Stomach (tissue), 8 donors: Measurements from ENCODE around the gene KRABD2.

Source experiments
- DNase-seq, 2 donors: peaks; one replicate each; pipeline versions ENCODE4 v3.0.0 to v3.0.0-alpha.2; 2013 to 2019
- H3K27ac ChIP-seq, 5 donors: fragments of 200-600 bp in 4 of 5; sonication (generic) in 4 of 5; one replicate each; pipeline ENCODE4 v1.5.1; 2013 to 2019; ENCODE audit warnings: mild to moderate bottlenecking in 1 of 5, moderate library complexity in 1 of 5
- H3K27me3 ChIP-seq, 3 donors: fragments of 200-600 bp; sonication (generic); one replicate each; pipeline ENCODE4 v1.5.1; 2017 to 2019; ENCODE audit warnings: mixed run types in 1 of 3
- H3K36me3 ChIP-seq, 4 donors: fragments of 200-600 bp; sonication (generic); 1 replicate in 3 of 4; 2 replicates in 1 of 4; pipeline ENCODE4 v1.5.1; 2016 to 2019
- H3K4me1 ChIP-seq, 4 donors: fragments of 200-600 bp; sonication (generic); one replicate each; pipeline ENCODE4 v1.5.1; 2016 to 2019
- H3K4me3 ChIP-seq, 4 donors: fragments of 200-600 bp; sonication (generic) in 3 of 4; one replicate each; pipeline ENCODE4 v1.5.1; 2016 to 2019; ENCODE audit warnings: mild to moderate bottlenecking in 1 of 4
- H3K9me3 ChIP-seq, 4 donors: fragments of 200-600 bp; sonication (generic); one replicate each; pipeline ENCODE4 v1.5.1; 2016 to 2019
- EP300 ChIP-seq: sonication (generic); formaldehyde crosslinking; IDR thresholded peaks from one replicate; pipeline ENCODE4 v1.6.1; 2017; ENCODE audit warnings: antibody characterized with exemption
- POLR2A ChIP-seq, 4 donors: fragments of 450-650 bp; IDR thresholded peaks; one replicate each; pipeline ENCODE4 v1.6.1; 2016; ENCODE audit warnings: antibody characterized with exemption in 4 of 4, control low read depth in 2 of 4, mild to moderate bottlenecking in 1 of 4, moderate library complexity in 1 of 4
- POLR2AphosphoS5 ChIP-seq, 3 donors: sonication (generic); formaldehyde crosslinking; IDR thresholded peaks; one replicate each; pipeline ENCODE4 v1.6.1; 2016; ENCODE audit warnings: antibody characterized with exemption in 3 of 3
- WGBS, 5 donors: extraction: QIAGEN DNeasy Blood & Tissue Kit in 3 of 5; methylation state at CpG; one replicate each; pipeline versions ENCODE4 v1.1.5 to v1.1.7; 2013 to 2018; 5-methylcytosine and 5-hydroxymethylcytosine counted together
- intact Hi-C: fragments of 100-400 bp; cut with DNase I; formaldehyde crosslinking; loops from one replicate; pipeline ENCODE4 v1.15.1; 2023; ENCODE audit warnings: low total_unique reads
- TF ChIP-seq, protein P1 (sequence below), 7 experiments: fragments of 450-650 bp in 4 of 7; fragments of 200-600 bp in 3 of 7; sonication (generic) in 3 of 7; IDR thresholded peaks; one replicate each; pipeline ENCODE4 v1.5.1; 2016 to 2019; ENCODE audit warnings: antibody characterized with exemption in 7 of 7, control low read depth in 2 of 7, mild to moderate bottlenecking in 1 of 7
- donor health status: healthy with polysubstance abuse.
- donor health status: Bipolar disorder and iron deficiency.
- donor health status: healthy.

Gene KRABD2

DNA sequence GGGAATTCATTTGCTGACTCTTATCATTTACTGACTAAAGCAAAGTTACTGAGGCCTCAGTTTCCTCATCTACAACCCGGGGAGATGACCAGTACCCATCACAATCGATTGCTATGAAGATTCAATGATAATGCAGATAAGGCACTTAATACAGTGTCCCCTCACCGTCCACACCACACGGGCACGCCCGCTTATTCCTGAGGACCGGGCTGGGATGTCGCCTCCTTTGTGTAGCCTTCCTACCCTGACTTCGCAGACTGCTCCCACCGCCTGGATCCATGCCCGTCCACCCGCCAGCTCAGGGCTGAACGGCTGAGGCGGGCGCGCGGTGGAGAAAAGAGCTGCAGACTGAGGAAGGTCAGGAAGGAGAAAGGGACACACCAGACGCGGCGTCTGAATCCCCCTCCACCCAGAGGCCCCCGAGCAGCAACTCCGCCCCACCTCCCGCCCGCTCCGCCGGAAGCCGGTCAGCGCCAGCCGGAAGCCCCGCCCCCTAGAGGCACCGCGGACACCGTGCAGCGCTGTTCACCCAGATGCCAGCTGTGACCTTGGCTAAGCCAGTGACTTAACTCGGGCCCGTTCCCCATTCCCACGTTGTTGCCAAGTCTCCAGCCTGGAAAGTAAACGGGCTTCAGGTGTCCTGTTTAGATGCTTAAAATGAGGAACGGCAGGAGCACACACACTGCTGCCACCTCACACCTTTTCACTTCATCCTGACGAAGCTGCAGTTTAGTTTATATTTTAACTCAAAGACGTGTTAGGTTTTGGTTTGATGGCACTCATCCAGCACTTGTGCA is at the start of gene KRABD2:
KRABD2 (minus strand) TSS at position 434 of the 797 bp plus-strand sequence.
- 0 to 1% (median 1%) methylated on average over 31 to 41 of the region's 41 CpGs for WGBS, 5 donors
- intact Hi-C loops, result no loop called here
- TF ChIP-seq POLR2A (IDR thresholded peaks at IDR 0.05) (peak in 1 of 4 donors; percentile 73), POLR2AphosphoS5 (IDR thresholded peaks at IDR 0.05) (peak; percentile 44 to 94 (median 66)), EP300 (no peak)
- TF ChIP-seq, protein P1, sequence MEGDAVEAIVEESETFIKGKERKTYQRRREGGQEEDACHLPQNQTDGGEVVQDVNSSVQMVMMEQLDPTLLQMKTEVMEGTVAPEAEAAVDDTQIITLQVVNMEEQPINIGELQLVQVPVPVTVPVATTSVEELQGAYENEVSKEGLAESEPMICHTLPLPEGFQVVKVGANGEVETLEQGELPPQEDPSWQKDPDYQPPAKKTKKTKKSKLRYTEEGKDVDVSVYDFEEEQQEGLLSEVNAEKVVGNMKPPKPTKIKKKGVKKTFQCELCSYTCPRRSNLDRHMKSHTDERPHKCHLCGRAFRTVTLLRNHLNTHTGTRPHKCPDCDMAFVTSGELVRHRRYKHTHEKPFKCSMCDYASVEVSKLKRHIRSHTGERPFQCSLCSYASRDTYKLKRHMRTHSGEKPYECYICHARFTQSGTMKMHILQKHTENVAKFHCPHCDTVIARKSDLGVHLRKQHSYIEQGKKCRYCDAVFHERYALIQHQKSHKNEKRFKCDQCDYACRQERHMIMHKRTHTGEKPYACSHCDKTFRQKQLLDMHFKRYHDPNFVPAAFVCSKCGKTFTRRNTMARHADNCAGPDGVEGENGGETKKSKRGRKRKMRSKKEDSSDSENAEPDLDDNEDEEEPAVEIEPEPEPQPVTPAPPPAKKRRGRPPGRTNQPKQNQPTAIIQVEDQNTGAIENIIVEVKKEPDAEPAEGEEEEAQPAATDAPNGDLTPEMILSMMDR (IDR thresholded peaks at IDR 0.05), result peak in 4 of 7 experiments; percentile 41 to 74 (median 66)

DNA sequence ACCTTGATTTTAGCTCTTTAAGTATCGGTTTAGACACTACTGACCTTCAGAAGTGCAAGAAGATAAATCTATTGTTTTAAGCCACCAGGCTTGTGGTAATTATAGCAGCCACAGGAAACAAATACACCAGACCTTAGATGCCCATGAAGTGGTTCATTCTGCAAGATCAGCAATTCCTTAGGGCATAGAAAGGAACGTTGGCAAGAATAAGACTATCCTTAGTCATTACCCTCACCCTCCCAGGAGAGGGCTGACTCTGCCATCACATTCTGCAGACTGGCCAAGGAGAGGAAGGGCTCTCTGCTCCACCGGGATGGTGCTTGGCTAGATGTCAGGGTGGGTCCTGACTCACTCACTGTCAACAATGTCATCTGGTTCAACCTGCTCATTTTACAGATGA is 45.1 kb upstream of the KRABD2 start:
- no peak overlapping the region for H3K4me3 ChIP-seq
- TF ChIP-seq EP300 (no peak), POLR2AphosphoS5 (IDR thresholded peaks at IDR 0.05) (no peak)
- TF ChIP-seq, protein P1 (IDR thresholded peaks at IDR 0.05), result no peak
- no peaks in the 10 kb centered on the region for H3K27me3 ChIP-seq
- no peaks in the 10 kb centered on the region for H3K36me3 ChIP-seq
- WGBS, 5 donors, result 40 to 57% (median 52%) methylated on average over 3 of the region's 3 CpGs
- H3K9me3 ChIP-seq, result no peaks in the 10 kb centered on the region
- no peak for DNase-seq
- peak overlapping the region in 3 of 5 donors; percentile 68 to 81 (median 75) for H3K27ac ChIP-seq
- intact Hi-C loops, result no loop called here
- H3K4me1 ChIP-seq, result peaks cover 6 to 33% (median 23%) of the 10 kb centered on the region in 4 donors

More for the DNA sequence above, at the start of gene KRABD2:
- Histone ChIP-seq H3K27me3 (no peaks in the 10 kb centered on the region), H3K27ac (peak within 1 kb of the TSS; percentile 83 to 90 (median 89)), H3K4me3 (peak within 1 kb of the TSS; percentile 61 to 78 (median 69)), H3K4me1 (peaks cover 33 to 63% (median 50%) of the 10 kb centered on the region in 4 donors), H3K9me3 (no peaks in the 10 kb centered on the region), H3K36me3 (peaks cover 41 to 52% (median 49%) of the 10 kb centered on the region in 4 donors)
- peak; percentile 92 to 97 for DNase-seq

- Histone ChIP-seq H3K27ac (peak overlapping the region in 4 of 5 donors; percentile 47 to 81 (median 72)), H3K4me3 (no peak overlapping the region), H3K4me1 (peaks cover 6 to 29% (median 18%) of the 10 kb centered on the region in 4 donors), H3K36me3 (no peaks in the 10 kb centered on the region), H3K9me3 (no peaks in the 10 kb centered on the region), H3K27me3 (peaks cover 0 to 9% (median 0%) of the 10 kb centered on the region in 3 donors)
- intact Hi-C loops, result no loop called here
- DNase-seq, result peak; percentile 85 to 94
- 11 to 18% (median 15%) methylated on average over 5 of the region's 5 CpGs for WGBS, 5 donors
- TF ChIP-seq, protein P1 (IDR thresholded peaks at IDR 0.05), result peak in 1 of 7 experiments; percentile 3
- TF ChIP-seq EP300 (no peak), POLR2AphosphoS5 (IDR thresholded peaks at IDR 0.05) (peak; percentile 26 to 88 (median 64)), POLR2A (IDR thresholded peaks at IDR 0.05) (no peak)
Measured at GRCh38 chr17:8420041-8420934, 43.8 kb upstream of the KRABD2 start.

DNA sequence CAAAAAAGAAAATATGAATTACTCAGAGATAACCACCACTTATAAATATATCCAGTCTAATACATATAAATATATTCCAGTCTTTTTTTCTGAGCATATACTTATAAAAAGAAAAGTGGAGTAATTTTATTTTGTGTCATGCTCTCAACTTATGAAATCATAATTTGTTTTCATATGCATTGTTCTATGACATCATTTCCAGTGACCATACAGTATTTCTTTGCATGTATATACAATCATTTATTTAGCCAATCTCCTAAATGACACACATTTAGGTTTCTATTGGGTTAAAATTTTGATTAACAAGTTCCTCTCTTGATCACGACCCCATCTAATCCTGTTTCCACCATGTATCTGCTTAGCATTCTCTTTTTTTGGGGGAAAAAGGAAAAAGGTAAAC is 42.8 kb upstream of the KRABD2 start:
- no peak for DNase-seq
- H3K9me3 ChIP-seq, result no peaks in the 10 kb centered on the region
- no peak overlapping the region for H3K4me3 ChIP-seq
- intact Hi-C loops, result no loop called here
- H3K36me3 ChIP-seq, result no peaks in the 10 kb centered on the region
- peaks cover 6 to 29% (median 18%) of the 10 kb centered on the region in 4 donors for H3K4me1 ChIP-seq
- peak overlapping the region in 3 of 5 donors; percentile 68 to 81 (median 75) for H3K27ac ChIP-seq
- TF ChIP-seq POLR2AphosphoS5 (IDR thresholded peaks at IDR 0.05) (no peak), POLR2A (IDR thresholded peaks at IDR 0.05) (no peak), EP300 (no peak)
- TF ChIP-seq, protein P1 (IDR thresholded peaks at IDR 0.05), result no peak
- 30 to 59% (median 41%) methylated on average over 1 of the region's 1 CpG for WGBS, 5 donors
- H3K27me3 ChIP-seq, result peaks cover 0 to 17% (median 0%) of the 10 kb centered on the region in 3 donors
